GM21423 (cell line): ENCODE results near the gene TEX48.

Experiments used
- ATAC-seq: cut with Tn5 transposase; IDR thresholded peaks from one replicate; pipeline ENCODE4 v1.9.1; 2021; ENCODE audit warnings: mild to moderate bottlenecking, moderate library complexity; ENCODE audit not compliant: unreplicated experiment

TEX48 gene

GRCh38 chr9:114626415-114627020 is 55.5 kb downstream of the TEX48 start:
- no peak for ATAC-seq

- ATAC-seq = no peak
These were observed 57.3 kb downstream of the TEX48 start for GRCh38 chr9:114624677-114625076.

GRCh38 chr9:114621975-114622609 is 59.9 kb downstream of the TEX48 start:
- no peak for ATAC-seq

- ATAC-seq = no peak
These were observed 60.4 kb downstream of the TEX48 start for GRCh38 chr9:114621561-114621960.

- ATAC-seq = peak; percentile 30
These were observed 62.7 kb downstream of the TEX48 start for GRCh38 chr9:114619191-114619761.

GRCh38 chr9:114616684-114617520 is 65.1 kb downstream of the TEX48 start:
- peak; percentile 67 for ATAC-seq
